Liver (tissue), 9 donors: Measurements from ENCODE around the gene FAM193A. TPM values are rescaled to one million over a fixed set of nuclear protein-coding genes. Genes with fewer than 3 reads are reported as not detected.

Experiments
- DNase-seq: peaks from one replicate; pipeline ENCODE4 v3.0.0-alpha.2; 2017; ENCODE audit warnings: low spot score
- H3K27ac ChIP-seq, 2 donors: one replicate each; pipeline ENCODE4 v1.7.0; 2013; ENCODE audit warnings: inconsistent platforms in 2 of 2, low read length in 2 of 2, control low read depth in 1 of 2, low read depth in 1 of 2, mild to moderate bottlenecking in 1 of 2
- H3K27me3 ChIP-seq, 4 donors: one replicate each; pipeline versions ENCODE4 v1.6.1 to v1.7.0; 2013; ENCODE audit warnings: low read length in 3 of 4, inconsistent platforms in 1 of 4, mild to moderate bottlenecking in 1 of 4, moderate library complexity in 1 of 4; ENCODE audit not compliant: control insufficient read depth in 4 of 4, insufficient read depth in 4 of 4
- H3K36me3 ChIP-seq, 4 donors: one replicate each; pipeline versions ENCODE4 v1.6.1 to v1.7.0; 2013; ENCODE audit warnings: low read length in 3 of 4, mild to moderate bottlenecking in 3 of 4, low read depth in 1 of 4, moderate library complexity in 1 of 4; ENCODE audit not compliant: control insufficient read depth in 4 of 4, insufficient read depth in 3 of 4
- H3K4me1 ChIP-seq, 4 donors: one replicate each; pipeline versions ENCODE4 v1.6.1 to v1.7.0; 2013; ENCODE audit warnings: low read length in 3 of 4, mild to moderate bottlenecking in 3 of 4, moderate library complexity in 1 of 4; ENCODE audit not compliant: control insufficient read depth in 4 of 4, insufficient read depth in 4 of 4
- H3K4me3 ChIP-seq, 3 donors: one replicate each; pipeline versions ENCODE4 v1.6.1 to v1.7.0; 2013; ENCODE audit warnings: low read length in 3 of 3, control low read depth in 1 of 3, low read depth in 1 of 3, mild to moderate bottlenecking in 1 of 3
- H3K9ac ChIP-seq, 2 donors: one replicate each; pipeline ENCODE4 v1.7.0; 2013; ENCODE audit warnings: low read length in 2 of 2, mild to moderate bottlenecking in 2 of 2, moderate library complexity in 2 of 2, control low read depth in 1 of 2, low read depth in 1 of 2
- H3K9me3 ChIP-seq, 4 donors: one replicate each; pipeline versions ENCODE4 v1.6.1 to v1.7.0; 2013; ENCODE audit warnings: low read length in 3 of 4; ENCODE audit not compliant: control insufficient read depth in 4 of 4
- EGR1 ChIP-seq, 2 donors: IDR thresholded peaks; 2 replicates each; pipeline ENCODE4 v1.6.1; 2016 to 2018; ENCODE audit warnings: antibody characterized with exemption in 2 of 2, low read depth in 2 of 2
- FOXA1 ChIP-seq: IDR thresholded peaks from 2 replicates; pipeline ENCODE4 v1.6.1; 2016; ENCODE audit warnings: antibody characterized with exemption
- FOXA2 ChIP-seq: IDR thresholded peaks from 2 replicates; pipeline ENCODE4 v1.6.1; 2016; ENCODE audit warnings: antibody characterized with exemption
- GABPA ChIP-seq, 2 donors: IDR thresholded peaks in 1 of 2; conservative IDR thresholded peaks in 1 of 2; 2 replicates each; pipeline ENCODE4 v1.6.1; 2016; ENCODE audit warnings: antibody characterized with exemption in 2 of 2, mild to moderate bottlenecking in 1 of 2, moderate library complexity in 1 of 2
- HNF4A ChIP-seq, 2 donors: conservative IDR thresholded peaks; 2 replicates each; pipeline ENCODE4 v1.6.1; 2016; ENCODE audit warnings: antibody characterized with exemption in 2 of 2, mild to moderate bottlenecking in 2 of 2
- HNF4G ChIP-seq: IDR thresholded peaks from 2 replicates; pipeline ENCODE4 v1.6.1; 2016; ENCODE audit warnings: antibody characterized with exemption
- JUND ChIP-seq, 2 donors: IDR thresholded peaks; 2 replicates each; pipeline ENCODE4 v1.6.1; 2016; ENCODE audit warnings: antibody characterized with exemption in 2 of 2
- NR2F2 ChIP-seq: IDR thresholded peaks from 2 replicates; pipeline ENCODE4 v1.6.1; 2016; ENCODE audit warnings: antibody characterized with exemption
- RAD21 ChIP-seq, 2 donors: IDR thresholded peaks; 2 replicates each; pipeline ENCODE4 v1.6.1; 2016; ENCODE audit warnings: antibody characterized with exemption in 2 of 2, mild to moderate bottlenecking in 2 of 2
- RXRA ChIP-seq, 2 donors: IDR thresholded peaks; 2 replicates each; pipeline ENCODE4 v1.6.1; 2017 to 2018; ENCODE audit warnings: antibody characterized with exemption in 2 of 2, mild to moderate bottlenecking in 1 of 2
- SP1 ChIP-seq: IDR thresholded peaks from 2 replicates; pipeline ENCODE4 v1.6.1; 2018; ENCODE audit warnings: antibody characterized with exemption, mild to moderate bottlenecking
- TAF1 ChIP-seq: conservative IDR thresholded peaks from 2 replicates; pipeline ENCODE4 v1.6.1; 2016; ENCODE audit warnings: antibody characterized with exemption, mild to moderate bottlenecking
- YY1 ChIP-seq: IDR thresholded peaks from 2 replicates; pipeline ENCODE4 v1.6.1; 2016; ENCODE audit warnings: antibody characterized with exemption, mild to moderate bottlenecking
- WGBS: extraction: QIAGEN DNeasy Blood & Tissue Kit; methylation state at CpG from one replicate; pipeline ENCODE4 v1.1.7; 2013; 5-methylcytosine and 5-hydroxymethylcytosine counted together
- polyA plus RNA-seq, 2 donors: library from polyadenylated mRNA; stranded (reverse) in 1 of 2; unstranded in 1 of 2; fragments of 200-250 nt in 1 of 2; fragments of >200 nt in 1 of 2; fragmentation: Nextera tagmentation in 1 of 2; extraction: Ambion mirVana in 1 of 2; gene quantifications; one replicate each; pipeline versions ENCODE4 v1.2.1 to v1.2.3, GENCODE V29; 2013 to 2015
- total RNA-seq, 2 donors: library from RNA; depleted of rRNA; stranded (reverse); fragments of >200 nt; gene quantifications; one replicate each; pipeline ENCODE4 v1.2.3, GENCODE V29; 2014
- TF ChIP-seq, protein P1 (sequence below): fragments of 150-350 bp; IDR thresholded peaks from 2 replicates; pipeline ENCODE4 v1.5.1; 2017; ENCODE audit warnings: improper control_type of control experiment, low read depth, low read length; ENCODE audit not compliant: missing input control
- TF ChIP-seq, protein P2 (sequence below): IDR thresholded peaks from 2 replicates; pipeline ENCODE4 v1.6.1; 2016; ENCODE audit warnings: antibody characterized with exemption
- TF ChIP-seq, protein P3 (sequence below): IDR thresholded peaks from 2 replicates; pipeline ENCODE4 v1.6.1; 2016; ENCODE audit warnings: antibody characterized with exemption, mild to moderate bottlenecking
- donor health status: healthy.
- donor health status: healthy.
- donor health status: healthy.
- donor health status: healthy.
- donor health status: healthy.

Gene FAM193A
- total and polyA plus RNA-seq, 4 donors: 3.9 to 10.2 (median 7.0) TPM

DNA sequence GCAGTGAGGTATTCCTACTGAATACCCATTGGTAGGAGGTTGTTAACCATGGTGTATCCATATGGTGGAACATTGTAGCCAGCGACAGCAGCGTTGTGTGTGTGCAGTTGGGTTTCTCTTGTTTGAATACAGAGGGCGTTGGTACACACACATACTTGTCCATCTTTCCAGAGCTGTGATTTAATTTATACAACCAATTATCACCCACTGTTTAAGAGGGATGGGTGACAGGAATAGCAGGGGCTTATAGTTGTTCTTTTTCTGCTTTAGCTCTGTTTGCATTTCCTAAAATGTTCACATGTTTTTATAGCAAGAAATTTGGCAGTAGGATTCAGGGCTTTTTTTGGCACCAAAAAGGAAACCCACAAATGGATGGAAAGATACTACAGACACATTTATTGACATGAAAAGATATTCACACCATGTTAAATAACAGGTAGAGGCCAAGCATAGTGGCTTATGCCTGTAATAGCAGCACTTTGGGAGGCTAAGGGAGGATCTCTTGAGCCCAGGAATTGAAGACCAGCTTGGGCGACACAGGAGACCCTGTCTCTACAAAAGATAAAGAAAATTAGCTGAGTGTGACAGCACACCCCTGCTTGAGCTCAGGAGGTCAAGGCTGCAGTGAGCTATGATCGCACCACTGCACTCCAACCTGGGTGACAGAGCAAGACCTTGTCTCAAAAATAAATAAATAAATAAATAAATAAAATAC is 159.1 kb downstream of the FAM193A start:
- no peaks in the 10 kb centered on the region for H3K27me3 ChIP-seq
- H3K9ac ChIP-seq: no peak overlapping the region
- no peak for DNase-seq
- H3K27ac ChIP-seq: no peak overlapping the region
- TF ChIP-seq RAD21 (IDR thresholded peaks at IDR 0.05) (no peak), NR2F2 (no peak), GABPA (IDR thresholded peaks at IDR 0.05 in 1 of 2, conservative IDR thresholded peaks at IDR 0.05 in 1 of 2) (no peak), HNF4G (no peak), EGR1 (IDR thresholded peaks at IDR 0.05; ENCODE audit: low read depth in 2 of 2) (no peak), YY1 (no peak), TAF1 (no peak), FOXA2 (no peak), FOXA1 (no peak)
- TF ChIP-seq, protein P1, sequence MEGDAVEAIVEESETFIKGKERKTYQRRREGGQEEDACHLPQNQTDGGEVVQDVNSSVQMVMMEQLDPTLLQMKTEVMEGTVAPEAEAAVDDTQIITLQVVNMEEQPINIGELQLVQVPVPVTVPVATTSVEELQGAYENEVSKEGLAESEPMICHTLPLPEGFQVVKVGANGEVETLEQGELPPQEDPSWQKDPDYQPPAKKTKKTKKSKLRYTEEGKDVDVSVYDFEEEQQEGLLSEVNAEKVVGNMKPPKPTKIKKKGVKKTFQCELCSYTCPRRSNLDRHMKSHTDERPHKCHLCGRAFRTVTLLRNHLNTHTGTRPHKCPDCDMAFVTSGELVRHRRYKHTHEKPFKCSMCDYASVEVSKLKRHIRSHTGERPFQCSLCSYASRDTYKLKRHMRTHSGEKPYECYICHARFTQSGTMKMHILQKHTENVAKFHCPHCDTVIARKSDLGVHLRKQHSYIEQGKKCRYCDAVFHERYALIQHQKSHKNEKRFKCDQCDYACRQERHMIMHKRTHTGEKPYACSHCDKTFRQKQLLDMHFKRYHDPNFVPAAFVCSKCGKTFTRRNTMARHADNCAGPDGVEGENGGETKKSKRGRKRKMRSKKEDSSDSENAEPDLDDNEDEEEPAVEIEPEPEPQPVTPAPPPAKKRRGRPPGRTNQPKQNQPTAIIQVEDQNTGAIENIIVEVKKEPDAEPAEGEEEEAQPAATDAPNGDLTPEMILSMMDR: no peak
- TF ChIP-seq, protein P2, sequence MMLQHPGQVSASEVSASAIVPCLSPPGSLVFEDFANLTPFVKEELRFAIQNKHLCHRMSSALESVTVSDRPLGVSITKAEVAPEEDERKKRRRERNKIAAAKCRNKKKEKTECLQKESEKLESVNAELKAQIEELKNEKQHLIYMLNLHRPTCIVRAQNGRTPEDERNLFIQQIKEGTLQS: no peak
- H3K9me3 ChIP-seq: no peaks in the 10 kb centered on the region
- peaks cover 12 to 70% (median 48%) of the 10 kb centered on the region in 4 donors for H3K36me3 ChIP-seq
- H3K4me3 ChIP-seq: no peak overlapping the region
- peaks cover 5 to 15% (median 10%) of the 10 kb centered on the region in 4 donors for H3K4me1 ChIP-seq
- WGBS: 92% methylated on average over 5 of the region's 5 CpGs

DNA sequence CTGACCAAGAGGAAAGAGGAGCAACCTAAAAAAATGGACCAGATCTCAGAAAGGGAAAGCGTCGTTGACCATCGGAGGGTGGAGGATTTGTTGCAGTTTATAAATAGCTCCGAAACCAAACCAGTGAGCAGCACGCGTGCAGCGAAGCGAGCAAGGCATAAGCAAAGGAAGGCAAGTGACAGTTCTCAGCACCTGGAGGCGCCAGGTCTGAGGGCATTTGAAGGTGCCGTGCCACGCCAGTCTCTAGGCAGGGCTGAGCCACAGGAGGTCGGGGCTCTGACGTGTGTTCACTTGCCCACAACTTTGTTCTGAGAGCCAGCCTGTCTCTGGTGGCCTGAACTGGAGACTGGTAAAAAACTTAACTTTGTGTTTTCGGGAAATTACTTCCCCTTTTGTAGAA is 160.0 kb downstream of the FAM193A start:
- H3K4me1 ChIP-seq: peaks cover 5 to 15% (median 10%) of the 10 kb centered on the region in 4 donors
- no peak overlapping the region for H3K4me3 ChIP-seq
- H3K27ac ChIP-seq: no peak overlapping the region
- DNase-seq: no peak
- peaks cover 9 to 67% (median 45%) of the 10 kb centered on the region in 4 donors for H3K36me3 ChIP-seq
- TF ChIP-seq, protein P3, sequence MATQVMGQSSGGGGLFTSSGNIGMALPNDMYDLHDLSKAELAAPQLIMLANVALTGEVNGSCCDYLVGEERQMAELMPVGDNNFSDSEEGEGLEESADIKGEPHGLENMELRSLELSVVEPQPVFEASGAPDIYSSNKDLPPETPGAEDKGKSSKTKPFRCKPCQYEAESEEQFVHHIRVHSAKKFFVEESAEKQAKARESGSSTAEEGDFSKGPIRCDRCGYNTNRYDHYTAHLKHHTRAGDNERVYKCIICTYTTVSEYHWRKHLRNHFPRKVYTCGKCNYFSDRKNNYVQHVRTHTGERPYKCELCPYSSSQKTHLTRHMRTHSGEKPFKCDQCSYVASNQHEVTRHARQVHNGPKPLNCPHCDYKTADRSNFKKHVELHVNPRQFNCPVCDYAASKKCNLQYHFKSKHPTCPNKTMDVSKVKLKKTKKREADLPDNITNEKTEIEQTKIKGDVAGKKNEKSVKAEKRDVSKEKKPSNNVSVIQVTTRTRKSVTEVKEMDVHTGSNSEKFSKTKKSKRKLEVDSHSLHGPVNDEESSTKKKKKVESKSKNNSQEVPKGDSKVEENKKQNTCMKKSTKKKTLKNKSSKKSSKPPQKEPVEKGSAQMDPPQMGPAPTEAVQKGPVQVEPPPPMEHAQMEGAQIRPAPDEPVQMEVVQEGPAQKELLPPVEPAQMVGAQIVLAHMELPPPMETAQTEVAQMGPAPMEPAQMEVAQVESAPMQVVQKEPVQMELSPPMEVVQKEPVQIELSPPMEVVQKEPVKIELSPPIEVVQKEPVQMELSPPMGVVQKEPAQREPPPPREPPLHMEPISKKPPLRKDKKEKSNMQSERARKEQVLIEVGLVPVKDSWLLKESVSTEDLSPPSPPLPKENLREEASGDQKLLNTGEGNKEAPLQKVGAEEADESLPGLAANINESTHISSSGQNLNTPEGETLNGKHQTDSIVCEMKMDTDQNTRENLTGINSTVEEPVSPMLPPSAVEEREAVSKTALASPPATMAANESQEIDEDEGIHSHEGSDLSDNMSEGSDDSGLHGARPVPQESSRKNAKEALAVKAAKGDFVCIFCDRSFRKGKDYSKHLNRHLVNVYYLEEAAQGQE: no peak
- TF ChIP-seq YY1: no peak
- no peak for TF ChIP-seq GABPA (IDR thresholded peaks at IDR 0.05 in 1 of 2, conservative IDR thresholded peaks at IDR 0.05 in 1 of 2)
- TF ChIP-seq, protein P1: no peak
- TF ChIP-seq TAF1: no peak
- no peak for TF ChIP-seq JUND (IDR thresholded peaks at IDR 0.05)
- no peak for TF ChIP-seq HNF4G
- TF ChIP-seq HNF4A (conservative IDR thresholded peaks at IDR 0.05): no peak
- TF ChIP-seq SP1: no peak
- no peak for TF ChIP-seq RAD21 (IDR thresholded peaks at IDR 0.05)
- TF ChIP-seq RXRA (IDR thresholded peaks at IDR 0.05): no peak
- no peak overlapping the region for H3K9ac ChIP-seq
- H3K27me3 ChIP-seq: no peaks in the 10 kb centered on the region
- H3K9me3 ChIP-seq: no peaks in the 10 kb centered on the region
- 94% methylated on average over 14 of the region's 14 CpGs for WGBS
